Bronchial epithelial cell (primary cell): ENCODE results near the gene FRMD1. TPM values are rescaled to one million over a fixed set of nuclear protein-coding genes. Genes with fewer than 3 reads are reported as not detected.

ENCODE experiments used
- DNase-seq: peaks from one replicate; pipeline ENCODE4 v3.0.0-alpha.2; 2010; ENCODE audit warnings: low read depth
- FAIRE-seq: peaks from 2 replicates; lab custom pipeline; 2011; peaks lifted over from hg19 to GRCh38; lab: Jason Lieb, UNC
- H3K27me3 ChIP-seq: 2 replicates; pipeline ENCODE4 v1.5.1; 2011; ENCODE audit warnings: low read length; ENCODE audit not compliant: control insufficient read depth, insufficient read depth
- H3K36me3 ChIP-seq: 2 replicates; pipeline ENCODE4 v1.5.1; 2011; ENCODE audit warnings: low read length; ENCODE audit not compliant: control insufficient read depth, insufficient read depth
- H3K4me3 ChIP-seq: 2 replicates; pipeline ENCODE4 v1.5.1; 2011; ENCODE audit warnings: mild to moderate bottlenecking, low read depth, low read length, control low read depth
- CTCF ChIP-seq: IDR thresholded peaks from 2 replicates; pipeline ENCODE4 v1.5.1; 2011; ENCODE audit warnings: mild to moderate bottlenecking, moderate library complexity, low read length, control low read depth, inconsistent platforms; ENCODE audit not compliant: insufficient read depth, severe bottlenecking
- total RNA-seq: library from RNA; depleted of rRNA; stranded (reverse); fragments of >200 nt; gene quantifications from 2 replicates; pipeline ENCODE4 v1.2.1, GENCODE V29; 2014

The FRMD1 gene
- total RNA-seq, 1 donor from 2014 or later = not detected

- FAIRE-seq = no peak
- Histone ChIP-seq H3K36me3 (no peaks in the 10 kb centered on the region), H3K27me3 (no peaks in the 10 kb centered on the region), H3K4me3 (no peak overlapping the region)
- TF ChIP-seq CTCF = no peak
- no peak for DNase-seq
These were observed 27.4 kb downstream of the FRMD1 start for GRCh38 chr6:168051648-168052047.

- DNase-seq = no peak
- H3K36me3 ChIP-seq = no peaks in the 10 kb centered on the region
- no peak for TF ChIP-seq CTCF
- H3K4me3 ChIP-seq = no peak overlapping the region
- FAIRE-seq = no peak
- no peaks in the 10 kb centered on the region for H3K27me3 ChIP-seq
These were observed 28.0 kb downstream of the FRMD1 start for GRCh38 chr6:168050881-168051586.

- Histone ChIP-seq H3K4me3 (no peak overlapping the region), H3K36me3 (no peaks in the 10 kb centered on the region), H3K27me3 (no peaks in the 10 kb centered on the region)
- no peak for DNase-seq
- no peak for FAIRE-seq
- TF ChIP-seq CTCF = no peak
These were observed 28.7 kb downstream of the FRMD1 start for GRCh38 chr6:168050225-168050880.

- FAIRE-seq (no peak), DNase-seq (no peak)
- no peak for TF ChIP-seq CTCF
- H3K4me3 ChIP-seq = no peak overlapping the region
- no peaks in the 10 kb centered on the region for H3K36me3 ChIP-seq
- no peaks in the 10 kb centered on the region for H3K27me3 ChIP-seq
These were observed 29.2 kb downstream of the FRMD1 start for GRCh38 chr6:168049706-168050224.

- no peak for TF ChIP-seq CTCF
- no peaks in the 10 kb centered on the region for H3K27me3 ChIP-seq
- no peak for FAIRE-seq
- no peak overlapping the region for H3K4me3 ChIP-seq
- H3K36me3 ChIP-seq = no peaks in the 10 kb centered on the region
- DNase-seq = no peak
These were observed 29.7 kb downstream of the FRMD1 start for GRCh38 chr6:168049277-168049676.

GRCh38 chr6:168048724-168049025 lies 30.3 kb downstream of the FRMD1 start:
- no peaks in the 10 kb centered on the region for H3K36me3 ChIP-seq
- DNase-seq (no peak), FAIRE-seq (no peak)

More at GRCh38 chr6:168048724-168049025, 30.3 kb downstream of the FRMD1 start:
- Histone ChIP-seq H3K4me3 (no peak overlapping the region), H3K27me3 (no peaks in the 10 kb centered on the region)
- TF ChIP-seq CTCF = no peak
